Measurements from ENCODE around the gene LGI2.

LGI2 gene

GRCh38 chr4:25075851-25076250 lies 45.1 kb upstream of the LGI2 start:
- no peak for TF ChIP-seq EZH2 (optimal IDR thresholded peaks at IDR 0.05; ENCODE audit: low read depth, low read length)
- TF ChIP-seq CTCF (IDR thresholded peaks at IDR 0.05; ENCODE audit: low read length), result no peak
- no peak for DNase-seq
- Histone ChIP-seq H3K79me2 (ENCODE audit: low read length) (no peaks in the 10 kb centered on the region), H3F3A (ENCODE audit: insufficient read depth, low read length) (no peaks in the 10 kb centered on the region), H4K20me1 (ENCODE audit: insufficient read depth, low read length) (no peaks in the 10 kb centered on the region), H3K9me2 (replicated peaks; ENCODE audit: insufficient read depth, low read length) (no peaks in the 10 kb centered on the region), H3K4me3 (ENCODE audit: low read length) (no peak overlapping the region), H3K27me3 (replicated peaks; ENCODE audit: insufficient read depth, low read length) (no peaks in the 10 kb centered on the region), H3K9me3 (replicated peaks; ENCODE audit: insufficient read depth, low read length) (no peaks in the 10 kb centered on the region), H2AFZ (ENCODE audit: low read length) (no peak overlapping the region), H3K4me1 (ENCODE audit: low read length) (peaks cover 13% of the 10 kb centered on the region), H3K4me2 (ENCODE audit: low read depth, low read length) (no peak overlapping the region), H3K9ac (ENCODE audit: low read length) (no peak overlapping the region), H3K27ac (ENCODE audit: low read length) (no peak overlapping the region), H3K36me3 (replicated peaks; ENCODE audit: insufficient read depth, low read length) (no peaks in the 10 kb centered on the region)

GRCh38 chr4:25075129-25075528 lies 44.4 kb upstream of the LGI2 start:
- Histone ChIP-seq H3K9ac (ENCODE audit: low read length) (no peak overlapping the region), H4K20me1 (ENCODE audit: insufficient read depth, low read length) (no peaks in the 10 kb centered on the region), H3K27me3 (replicated peaks; ENCODE audit: insufficient read depth, low read length) (no peaks in the 10 kb centered on the region), H3K79me2 (ENCODE audit: low read length) (no peaks in the 10 kb centered on the region), H3K4me1 (ENCODE audit: low read length) (peaks cover 5% of the 10 kb centered on the region), H3K4me2 (ENCODE audit: low read depth, low read length) (no peak overlapping the region), H3K9me3 (replicated peaks; ENCODE audit: insufficient read depth, low read length) (no peaks in the 10 kb centered on the region), H3K36me3 (replicated peaks; ENCODE audit: insufficient read depth, low read length) (no peaks in the 10 kb centered on the region), H3K27ac (ENCODE audit: low read length) (no peak overlapping the region), H2AFZ (ENCODE audit: low read length) (no peak overlapping the region), H3K9me2 (replicated peaks; ENCODE audit: insufficient read depth, low read length) (no peaks in the 10 kb centered on the region), H3K4me3 (ENCODE audit: low read length) (no peak overlapping the region), H3F3A (ENCODE audit: insufficient read depth, low read length) (no peaks in the 10 kb centered on the region)
- DNase-seq, result no peak
- no peak for TF ChIP-seq EZH2 (optimal IDR thresholded peaks at IDR 0.05; ENCODE audit: low read depth, low read length)
- no peak for TF ChIP-seq CTCF (IDR thresholded peaks at IDR 0.05; ENCODE audit: low read length)
- no peak for TF ChIP-seq EZH2phosphoT487 (IDR thresholded peaks at IDR 0.05; ENCODE audit: low read length)

- Histone ChIP-seq H3K4me3 (ENCODE audit: low read length) (no peak overlapping the region), H3K27ac (ENCODE audit: low read length) (no peak overlapping the region), H3K79me2 (ENCODE audit: low read length) (no peaks in the 10 kb centered on the region), H3K4me1 (ENCODE audit: low read length) (no peaks in the 10 kb centered on the region; the same call in 1 of the 2 replicates), H3K9me3 (replicated peaks; ENCODE audit: insufficient read depth, low read length) (no peaks in the 10 kb centered on the region), H3K27me3 (replicated peaks; ENCODE audit: insufficient read depth, low read length) (no peaks in the 10 kb centered on the region), H4K20me1 (ENCODE audit: insufficient read depth, low read length) (no peaks in the 10 kb centered on the region), H3K36me3 (replicated peaks; ENCODE audit: insufficient read depth, low read length) (no peaks in the 10 kb centered on the region), H3K4me2 (ENCODE audit: low read depth, low read length) (no peak overlapping the region), H2AFZ (ENCODE audit: low read length) (no peak overlapping the region), H3K9ac (ENCODE audit: low read length) (no peak overlapping the region), H3K9me2 (replicated peaks; ENCODE audit: insufficient read depth, low read length) (no peaks in the 10 kb centered on the region), H3F3A (ENCODE audit: insufficient read depth, low read length) (no peaks in the 10 kb centered on the region)
- no peak for DNase-seq
- TF ChIP-seq EZH2phosphoT487 (IDR thresholded peaks at IDR 0.05; ENCODE audit: low read length), result no peak
Measured at GRCh38 chr4:25070545-25070944, 39.8 kb upstream of the LGI2 start.

GRCh38 chr4:25069014-25069413 lies 38.3 kb upstream of the LGI2 start:
- Histone ChIP-seq H3K4me3 (ENCODE audit: low read length) (no peak overlapping the region), H3K9ac (ENCODE audit: low read length) (no peak overlapping the region)
- TF ChIP-seq EZH2 (optimal IDR thresholded peaks at IDR 0.05; ENCODE audit: low read depth, low read length), result no peak
- no peak for TF ChIP-seq CTCF (IDR thresholded peaks at IDR 0.05; ENCODE audit: low read length)
- no peak for TF ChIP-seq EZH2phosphoT487 (IDR thresholded peaks at IDR 0.05; ENCODE audit: low read length)

More at GRCh38 chr4:25069014-25069413, 38.3 kb upstream of the LGI2 start:
- Histone ChIP-seq H3K4me2 (ENCODE audit: low read depth, low read length) (no peak overlapping the region), H3K36me3 (replicated peaks; ENCODE audit: insufficient read depth, low read length) (no peaks in the 10 kb centered on the region), H4K20me1 (ENCODE audit: insufficient read depth, low read length) (no peaks in the 10 kb centered on the region), H2AFZ (ENCODE audit: low read length) (no peak overlapping the region), H3K9me2 (replicated peaks; ENCODE audit: insufficient read depth, low read length) (no peaks in the 10 kb centered on the region), H3K4me1 (ENCODE audit: low read length) (no peaks in the 10 kb centered on the region; the same call in 1 of the 2 replicates), H3K27me3 (replicated peaks; ENCODE audit: insufficient read depth, low read length) (no peaks in the 10 kb centered on the region), H3F3A (ENCODE audit: insufficient read depth, low read length) (no peaks in the 10 kb centered on the region), H3K27ac (ENCODE audit: low read length) (no peak overlapping the region), H3K79me2 (ENCODE audit: low read length) (no peaks in the 10 kb centered on the region), H3K9me3 (replicated peaks; ENCODE audit: insufficient read depth, low read length) (no peaks in the 10 kb centered on the region)
- DNase-seq, result no peak

Data from MM.1S (cell line).